Adrenal gland (tissue), 12 donors: ENCODE measurements around the gene HTR4. TPM values are rescaled to one million over a fixed set of nuclear protein-coding genes. Genes with fewer than 3 reads are reported as not detected.

Experiments used
- DNase-seq, 7 donors: peaks; one replicate each; pipeline ENCODE4 v3.0.0-alpha.2; 2019 to 2020
- H3K27ac ChIP-seq, 5 donors: fragments of 200-600 bp; sonication (generic) in 4 of 5; 1 replicate in 3 of 5; 2 replicates in 2 of 5; pipeline versions ENCODE4 v1.5.1 to v1.8.0; 2016 to 2020; ENCODE audit warnings: mild to moderate bottlenecking in 1 of 5
- H3K27me3 ChIP-seq: fragments of 200-600 bp; 2 replicates; pipeline ENCODE4 v1.8.0; 2021
- H3K36me3 ChIP-seq, 2 donors: fragments of 200-600 bp; replicated peaks in 1 of 2; 1 replicate in 1 of 2; 2 replicates in 1 of 2; pipeline versions ENCODE4 v1.5.1 to v1.8.0; 2018 to 2022
- H3K4me1 ChIP-seq, 2 donors: fragments of 200-600 bp; replicated peaks in 1 of 2; 1 replicate in 1 of 2; 2 replicates in 1 of 2; pipeline versions ENCODE4 v1.5.1 to v1.8.0; 2018 to 2021
- H3K4me3 ChIP-seq, 4 donors: fragments of 200-600 bp; sonication (generic) in 3 of 4; one replicate each; pipeline ENCODE4 v1.5.1; 2016 to 2018
- H3K9me3 ChIP-seq, 3 donors: fragments of 200-600 bp; sonication (generic) in 1 of 3; replicated peaks in 1 of 3; 1 replicate in 2 of 3; 2 replicates in 1 of 3; pipeline versions ENCODE4 v1.5.1 to v1.8.0; 2016 to 2021
- POLR2A ChIP-seq, 2 donors: fragments of 450-650 bp; IDR thresholded peaks; one replicate each; pipeline ENCODE4 v1.6.1; 2017; ENCODE audit warnings: antibody characterized with exemption in 2 of 2, mild to moderate bottlenecking in 2 of 2, moderate library complexity in 1 of 2
- WGBS, 4 donors: extraction: QIAGEN DNeasy Blood & Tissue Kit in 2 of 4; methylation state at CpG; one replicate each; pipeline versions ENCODE4 v1.1.5 to v1.1.7; 2013 to 2017; 5-methylcytosine and 5-hydroxymethylcytosine counted together
- intact Hi-C, 2 donors: fragments of 100-400 bp; cut with DNase I; formaldehyde crosslinking; loops; one replicate each; pipeline versions ENCODE4 v1.14.1 to v1.15.0; 2022 to 2023
- polyA plus RNA-seq, 3 donors: library from polyadenylated mRNA; stranded (reverse); fragments of 200-250 nt in 2 of 3; fragments of 350-450 nt in 1 of 3; fragmentation: Illumina TruSeq in 1 of 3; extraction: RNeasy Lipid Tissue Mini Kit (QIAGEN cat#74804) in 1 of 3; gene quantifications; one replicate each; pipeline ENCODE4 v1.2.3, GENCODE V29; 2013 to 2014
- total RNA-seq, 9 donors: library from RNA; depleted of rRNA in 4 of 9; stranded (reverse); fragments of >200 nt in 4 of 9; fragments of 120-200 nt in 1 of 9; fragmentation: NEBNext Ultra II Directional in 1 of 9; extraction: Animal tissue kit (Norgen Biotek cat#: 25700) in 1 of 9; gene quantifications; one replicate each; pipeline versions ENCODE4 v1.1.0 to v1.2.4, GENCODE V29; 2013 to 2023
- TF ChIP-seq, protein P1 (sequence below), 6 experiments: fragments of 450-650 bp in 4 of 6; fragments of 200-600 bp in 2 of 6; sonication (generic) in 1 of 6; IDR thresholded peaks; 1 replicate in 5 of 6; 2 replicates in 1 of 6; pipeline versions ENCODE4 v1.5.1 to v1.8.0; 2016 to 2021; ENCODE audit warnings: antibody characterized with exemption in 6 of 6, mild to moderate bottlenecking in 2 of 6, moderate library complexity in 1 of 6
- donor health status: healthy with polysubstance abuse.
- donor health status: Bipolar disorder and iron deficiency.
- donor health status: DM: yes; HTN: yes; CAD: no.
- donor health status: DM: no; HTN: no; CAD: no.
- donor health status: DM: no; HTN: no; CAD: no.
- donor health status: DM: yes; HTN: yes; CAD: no.

HTR4 gene
- total and polyA plus RNA-seq, 12 donors = 0.11 to 2.6 (median 0.83) TPM; not detected in 1

DNA sequence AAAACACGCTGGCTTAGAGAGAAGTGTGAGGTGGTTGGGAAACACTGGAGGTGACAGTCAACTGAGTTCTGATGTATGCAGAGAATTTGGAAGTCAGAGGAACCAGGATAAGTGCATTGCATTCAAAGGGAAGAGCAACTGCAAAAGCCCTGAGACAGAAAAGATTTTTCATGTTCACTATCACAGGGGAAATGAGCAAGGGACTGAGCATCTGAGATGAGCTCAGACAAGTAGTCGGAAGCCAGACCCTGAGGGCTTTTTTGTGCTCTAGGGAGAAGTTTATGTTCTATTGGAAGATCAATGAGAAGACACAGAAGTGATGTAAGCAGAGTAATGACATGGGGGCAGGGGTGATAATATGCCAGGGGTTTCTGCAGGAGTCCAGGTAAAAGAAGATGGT, 97.5 kb downstream of the HTR4 start:
- DNase-seq = no peak
- no peak overlapping the region for H3K27ac ChIP-seq
- H3K4me3 ChIP-seq = no peak overlapping the region
- 69 to 91% (median 79%) methylated on average over 2 of the region's 2 CpGs for WGBS, 4 donors
- no peaks in the 10 kb centered on the region for H3K9me3 ChIP-seq
- no peaks in the 10 kb centered on the region for H3K4me1 ChIP-seq
- H3K27me3 ChIP-seq = no peaks in the 10 kb centered on the region
- intact Hi-C loops = no loop called here
- H3K36me3 ChIP-seq = no peaks in the 10 kb centered on the region
- TF ChIP-seq POLR2A (IDR thresholded peaks at IDR 0.05) = no peak
- TF ChIP-seq, protein P1, sequence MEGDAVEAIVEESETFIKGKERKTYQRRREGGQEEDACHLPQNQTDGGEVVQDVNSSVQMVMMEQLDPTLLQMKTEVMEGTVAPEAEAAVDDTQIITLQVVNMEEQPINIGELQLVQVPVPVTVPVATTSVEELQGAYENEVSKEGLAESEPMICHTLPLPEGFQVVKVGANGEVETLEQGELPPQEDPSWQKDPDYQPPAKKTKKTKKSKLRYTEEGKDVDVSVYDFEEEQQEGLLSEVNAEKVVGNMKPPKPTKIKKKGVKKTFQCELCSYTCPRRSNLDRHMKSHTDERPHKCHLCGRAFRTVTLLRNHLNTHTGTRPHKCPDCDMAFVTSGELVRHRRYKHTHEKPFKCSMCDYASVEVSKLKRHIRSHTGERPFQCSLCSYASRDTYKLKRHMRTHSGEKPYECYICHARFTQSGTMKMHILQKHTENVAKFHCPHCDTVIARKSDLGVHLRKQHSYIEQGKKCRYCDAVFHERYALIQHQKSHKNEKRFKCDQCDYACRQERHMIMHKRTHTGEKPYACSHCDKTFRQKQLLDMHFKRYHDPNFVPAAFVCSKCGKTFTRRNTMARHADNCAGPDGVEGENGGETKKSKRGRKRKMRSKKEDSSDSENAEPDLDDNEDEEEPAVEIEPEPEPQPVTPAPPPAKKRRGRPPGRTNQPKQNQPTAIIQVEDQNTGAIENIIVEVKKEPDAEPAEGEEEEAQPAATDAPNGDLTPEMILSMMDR (IDR thresholded peaks at IDR 0.05) = no peak

DNA sequence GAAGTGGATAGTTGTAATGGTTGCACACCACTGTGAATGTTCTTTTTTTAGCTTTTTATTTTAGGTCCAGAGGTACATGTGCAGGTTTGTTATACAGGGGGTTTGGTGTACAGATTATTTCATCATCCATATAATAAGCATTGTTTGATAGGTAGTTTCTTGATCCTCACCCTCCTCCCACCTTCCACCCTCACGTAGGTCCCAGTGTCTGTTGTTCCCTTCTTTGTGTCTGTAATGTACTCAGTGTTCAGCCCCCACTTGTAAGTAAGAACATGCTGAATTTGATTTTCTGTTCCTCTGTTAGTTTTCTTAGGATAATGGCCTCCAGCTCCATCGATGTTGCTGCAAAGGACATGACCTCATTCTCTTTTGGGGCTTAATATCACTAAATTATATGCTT, 99.7 kb downstream of the HTR4 start:
- TF ChIP-seq, protein P1 (IDR thresholded peaks at IDR 0.05) = no peak
- TF ChIP-seq POLR2A (IDR thresholded peaks at IDR 0.05) = no peak

DNA sequence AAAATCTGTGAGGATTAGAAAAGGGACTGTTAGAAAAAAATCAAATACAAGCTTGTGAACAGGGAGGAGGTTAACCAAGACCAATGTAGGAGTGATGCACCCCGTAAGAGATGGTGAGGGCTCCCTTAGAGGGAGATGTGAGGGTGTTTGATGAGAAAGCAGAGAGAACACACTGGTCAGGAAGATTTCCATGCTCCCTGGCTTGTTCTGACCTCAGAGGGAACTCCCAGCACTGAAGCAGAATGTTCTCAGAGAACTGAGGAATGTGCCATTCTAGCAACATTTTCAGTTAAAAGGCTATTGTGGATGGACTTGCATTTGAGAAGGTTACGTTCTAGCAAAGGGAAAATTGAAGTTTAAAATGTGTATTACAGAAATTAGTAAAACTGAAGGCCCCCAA, 110.6 kb downstream of the HTR4 start:
- intact Hi-C loops = no loop called here
- TF ChIP-seq POLR2A (IDR thresholded peaks at IDR 0.05) = no peak
- TF ChIP-seq, protein P1 (IDR thresholded peaks at IDR 0.05) = no peak
- Histone ChIP-seq H3K4me1 (no peaks in the 10 kb centered on the region), H3K36me3 (no peaks in the 10 kb centered on the region), H3K9me3 (no peaks in the 10 kb centered on the region), H3K27ac (no peak overlapping the region), H3K4me3 (no peak overlapping the region), H3K27me3 (no peaks in the 10 kb centered on the region)
- no peak for DNase-seq
- WGBS, 4 donors = 83 to 87% (median 85%) methylated on average over 2 of the region's 2 CpGs

More for the DNA sequence above, 99.7 kb downstream of the HTR4 start:
- intact Hi-C loops = no loop called here
- H3K4me1 ChIP-seq = no peaks in the 10 kb centered on the region
- WGBS, 4 donors = 74 to 93% (median 85%) methylated on average over 2 of the region's 2 CpGs
- H3K4me3 ChIP-seq = no peak overlapping the region
- no peaks in the 10 kb centered on the region for H3K36me3 ChIP-seq
- no peaks in the 10 kb centered on the region for H3K9me3 ChIP-seq
- H3K27ac ChIP-seq = no peak overlapping the region
- no peak for DNase-seq
- no peaks in the 10 kb centered on the region for H3K27me3 ChIP-seq

DNA sequence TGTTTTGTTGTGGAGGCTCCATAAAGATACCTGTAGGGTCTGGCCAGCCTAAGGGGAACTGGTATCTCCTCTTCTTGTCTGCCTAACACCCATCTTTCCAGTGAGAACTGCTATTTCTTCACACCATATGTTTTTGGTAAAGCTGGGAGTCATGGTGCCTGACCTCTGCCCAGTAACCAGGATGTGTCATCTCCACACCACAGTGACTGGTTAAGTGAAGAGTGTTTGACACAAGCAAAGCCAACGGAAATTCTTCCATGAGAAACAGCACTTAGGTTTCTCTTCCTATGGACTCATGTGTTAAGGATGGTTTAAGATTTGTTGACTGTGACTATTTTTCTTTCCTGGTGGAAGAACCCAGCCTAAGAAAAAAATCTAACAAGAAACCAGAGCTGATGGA, 111.5 kb downstream of the HTR4 start:
- Histone ChIP-seq H3K4me1 (no peaks in the 10 kb centered on the region), H3K27me3 (no peaks in the 10 kb centered on the region), H3K36me3 (no peaks in the 10 kb centered on the region), H3K4me3 (no peak overlapping the region), H3K27ac (no peak overlapping the region), H3K9me3 (no peaks in the 10 kb centered on the region)
- 81 to 100% (median 85%) methylated on average over 1 of the region's 1 CpG for WGBS, 4 donors
- intact Hi-C loops = no loop called here
- DNase-seq = no peak
- TF ChIP-seq POLR2A (IDR thresholded peaks at IDR 0.05) = no peak
- TF ChIP-seq, protein P1 (IDR thresholded peaks at IDR 0.05) = no peak
